Duodenal mucosa (tissue), 2 donors: ENCODE results near the gene NFYB.
"Not testable (repeated sequence)": the region's sequence is repeated elsewhere in the genome, so short reads cannot be mapped to it uniquely, and the experiment has no call there.

ENCODE experiments used
- H3K27ac ChIP-seq: one replicate; pipeline ENCODE4 v1.7.0; 2013; ENCODE audit warnings: low read depth, low read length
- H3K27me3 ChIP-seq, 2 donors: one replicate each; pipeline ENCODE4 v1.7.0; 2013; ENCODE audit warnings: low read length in 2 of 2, control low read depth in 1 of 2; ENCODE audit not compliant: insufficient read depth in 2 of 2, control insufficient read depth in 1 of 2
- H3K36me3 ChIP-seq, 2 donors: one replicate each; pipeline ENCODE4 v1.7.0; 2013; ENCODE audit warnings: low read length in 2 of 2, control low read depth in 1 of 2; ENCODE audit not compliant: insufficient read depth in 2 of 2, control insufficient read depth in 1 of 2
- H3K4me1 ChIP-seq, 2 donors: one replicate each; pipeline ENCODE4 v1.7.0; 2013; ENCODE audit warnings: low read length in 2 of 2, control low read depth in 1 of 2; ENCODE audit not compliant: insufficient read depth in 2 of 2, control insufficient read depth in 1 of 2
- H3K4me3 ChIP-seq, 2 donors: one replicate each; pipeline ENCODE4 v1.7.0; 2013; ENCODE audit warnings: low read length in 2 of 2, low read depth in 1 of 2
- H3K9ac ChIP-seq, 2 donors: one replicate each; pipeline ENCODE4 v1.7.0; 2013; ENCODE audit warnings: low read length in 2 of 2, low read depth in 1 of 2
- H3K9me3 ChIP-seq, 2 donors: one replicate each; pipeline ENCODE4 v1.7.0; 2013; ENCODE audit warnings: low read length in 2 of 2, control low read depth in 1 of 2; ENCODE audit not compliant: control insufficient read depth in 1 of 2

NFYB gene

DNA sequence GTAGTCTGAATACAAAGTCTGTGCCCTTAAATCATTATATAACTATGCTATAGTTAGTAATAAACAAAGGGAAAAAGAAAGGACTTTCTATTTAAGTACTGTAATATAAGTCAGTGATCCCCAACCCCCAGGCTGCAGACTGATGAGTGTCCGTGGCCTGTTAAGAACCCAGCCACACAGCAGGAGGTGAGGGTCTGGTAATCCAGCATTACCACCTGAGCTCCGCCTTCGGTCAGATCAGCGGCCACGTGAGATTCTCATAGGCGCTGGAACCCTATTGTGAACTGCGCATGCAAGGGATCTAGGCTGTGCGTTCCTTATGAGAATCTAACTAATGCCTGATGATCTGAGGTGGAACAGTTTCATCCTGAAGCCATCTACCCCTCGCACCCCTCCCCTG is 15.7 kb downstream of the NFYB start:
- Histone ChIP-seq H3K9ac (no peak overlapping the region), H3K9me3 (no peaks in the 10 kb centered on the region), H3K27ac (no peak overlapping the region), H3K4me3 (no peak overlapping the region), H3K4me1 (no peaks in the 10 kb centered on the region), H3K36me3 (peaks cover 20 to 38% of the 10 kb centered on the region in 2 donors), H3K27me3 (no peaks in the 10 kb centered on the region)

DNA sequence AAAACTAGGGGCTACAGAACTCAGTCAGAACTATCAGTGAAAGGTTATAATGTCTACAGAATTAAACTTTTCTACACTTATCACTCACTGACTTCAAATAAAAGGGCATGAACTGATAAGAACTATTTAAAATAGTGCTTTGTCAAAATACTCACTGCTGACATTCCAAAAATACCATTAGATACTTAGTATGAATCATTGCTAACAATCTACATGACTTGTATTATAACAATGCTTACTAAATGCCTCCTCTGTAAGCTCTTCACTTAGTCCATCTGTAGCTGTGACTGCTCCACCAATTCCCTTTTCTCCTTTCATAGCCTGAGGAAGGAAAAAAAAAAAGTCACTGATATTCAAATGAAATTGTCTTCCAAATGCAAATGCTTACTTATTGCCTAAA is 17.0 kb downstream of the NFYB start:
- Histone ChIP-seq H3K4me3 (no peak overlapping the region), H3K9ac (no peak overlapping the region), H3K27ac (no peak overlapping the region), H3K36me3 (peaks cover 20 to 35% of the 10 kb centered on the region in 2 donors), H3K4me1 (peaks cover 1 to 2% of the 10 kb centered on the region in 2 donors), H3K27me3 (no peaks in the 10 kb centered on the region), H3K9me3 (no peaks in the 10 kb centered on the region)

GRCh38 chr12:104115587-104115975 is 22.4 kb downstream of the NFYB start:
- H3K27me3 ChIP-seq = no peaks in the 10 kb centered on the region

DNA sequence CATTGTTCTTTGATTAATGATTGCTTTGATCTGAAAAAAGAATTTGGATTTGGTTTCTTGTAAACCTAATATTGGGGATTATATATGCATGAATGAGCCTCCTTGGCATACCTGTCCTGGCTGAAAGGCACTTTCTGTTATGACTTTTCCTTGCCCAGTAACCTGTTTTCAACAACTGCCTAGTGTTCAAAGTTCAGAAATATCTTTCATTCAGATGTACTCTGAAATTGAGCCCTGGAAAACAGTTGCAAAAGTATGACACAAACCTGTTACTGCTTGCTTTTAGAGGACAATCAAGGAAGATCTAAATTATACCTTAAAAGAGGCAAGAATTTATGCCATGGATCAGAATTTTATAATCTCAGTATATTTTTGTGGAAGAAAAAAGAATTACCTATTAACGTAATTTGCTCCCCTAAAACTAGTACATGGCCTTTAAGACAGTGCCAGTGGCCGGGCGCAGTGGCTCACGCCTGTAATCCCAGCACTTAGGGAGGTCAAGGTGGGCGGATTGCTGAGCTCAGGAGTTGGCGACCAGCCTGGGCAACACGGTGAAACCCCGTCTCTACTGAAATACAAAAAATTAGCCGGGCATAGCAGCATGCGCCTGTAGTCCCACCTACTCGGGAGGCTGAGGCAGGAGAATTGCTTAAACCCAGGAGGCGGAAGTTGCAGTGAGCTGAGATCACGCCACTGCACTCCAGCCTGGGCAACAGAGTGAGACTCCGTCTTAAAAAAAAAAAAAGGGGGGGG is 23.0 kb downstream of the NFYB start:
- H3K4me1 ChIP-seq = peaks cover 3 to 12% of the 10 kb centered on the region in 2 donors
- not testable (repeated sequence) for H3K27me3 ChIP-seq, H3K4me3 ChIP-seq, H3K36me3 ChIP-seq, H3K27ac ChIP-seq, H3K9me3 ChIP-seq, H3K9ac ChIP-seq

More at GRCh38 chr12:104115587-104115975, 22.4 kb downstream of the NFYB start:
- no peak overlapping the region for H3K27ac ChIP-seq
- peaks cover 3 to 11% of the 10 kb centered on the region in 2 donors for H3K4me1 ChIP-seq
- no peak overlapping the region for H3K4me3 ChIP-seq
- no peaks in the 10 kb centered on the region for H3K9me3 ChIP-seq
- H3K9ac ChIP-seq = peak overlapping the region in 1 of 2 donors; percentile 10
- peaks cover 7 to 8% of the 10 kb centered on the region in 2 donors for H3K36me3 ChIP-seq

DNA sequence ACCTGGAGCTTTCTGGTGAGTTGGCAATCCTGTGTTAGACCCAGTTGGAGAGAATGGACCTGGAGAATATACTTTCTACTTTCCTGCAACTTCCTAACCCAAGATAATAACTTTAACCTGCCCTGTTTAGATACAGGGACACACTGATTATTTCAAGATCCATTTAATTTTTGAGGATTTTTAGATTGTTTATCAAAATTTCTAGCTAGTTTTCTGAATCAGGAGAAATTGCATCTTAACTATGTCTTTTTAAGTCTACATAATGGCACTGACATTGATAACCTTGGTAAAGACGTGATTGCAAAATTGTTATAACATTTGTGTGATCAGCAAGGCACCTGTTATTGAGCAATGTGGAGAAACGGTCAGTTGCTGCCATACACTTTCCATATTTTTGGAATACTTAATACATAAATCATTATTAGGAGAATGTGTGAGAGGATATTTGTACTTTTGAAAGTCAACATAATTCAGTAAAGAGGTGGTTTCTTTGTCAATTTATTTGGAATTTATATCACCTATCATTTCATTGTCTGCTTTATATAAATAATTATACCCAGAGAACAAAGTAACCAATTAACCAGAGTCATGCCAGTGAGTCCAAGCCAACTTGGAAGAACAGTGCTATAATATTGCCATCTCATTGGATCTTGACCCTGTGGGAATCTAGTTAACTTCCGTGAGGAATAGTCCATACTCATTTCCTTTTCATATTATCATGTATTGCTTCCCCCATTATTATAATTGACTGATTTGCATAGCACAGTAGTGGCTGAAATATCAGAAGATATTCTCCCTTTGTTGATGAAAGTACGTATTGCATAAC is 28.4 kb downstream of the NFYB start:
- Histone ChIP-seq H3K9me3 (no peaks in the 10 kb centered on the region), H3K36me3 (peaks cover 0 to 7% of the 10 kb centered on the region in 2 donors), H3K9ac (no peak overlapping the region), H3K27ac (no peak overlapping the region), H3K4me3 (no peak overlapping the region), H3K4me1 (peaks cover 0 to 12% of the 10 kb centered on the region in 2 donors), H3K27me3 (no peaks in the 10 kb centered on the region)

DNA sequence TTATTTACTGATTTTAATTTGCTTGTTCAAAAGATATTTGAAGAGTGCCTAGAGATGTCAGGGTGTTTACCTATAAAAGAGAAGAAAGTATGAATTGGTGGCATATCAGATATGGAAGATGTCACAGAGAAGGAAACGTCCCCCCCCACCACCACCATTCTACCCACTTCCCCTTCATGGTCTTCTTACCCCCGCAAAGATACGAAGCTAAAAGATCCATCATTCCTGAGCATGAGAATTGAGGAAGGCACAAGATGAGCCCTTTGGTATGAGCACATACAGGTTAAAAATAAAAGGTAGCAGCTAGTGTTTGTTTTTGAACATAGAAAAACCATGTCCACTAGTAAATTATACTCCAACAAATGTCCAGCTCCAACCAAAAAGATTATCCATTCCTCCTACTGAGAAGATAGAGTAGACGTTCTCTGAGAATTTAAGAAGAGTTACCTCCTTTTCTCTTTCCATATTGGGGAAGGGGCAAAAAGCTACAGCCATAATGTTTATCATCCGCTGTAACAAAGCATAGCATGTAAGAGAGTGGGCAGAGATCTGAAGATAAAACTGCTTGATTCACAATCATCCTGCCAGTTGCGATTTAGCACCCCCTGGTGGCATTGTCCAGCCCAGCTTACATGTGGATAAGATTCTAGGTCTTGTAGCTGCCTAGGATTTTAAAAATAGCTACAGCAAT is 29.1 kb downstream of the NFYB start:
- Histone ChIP-seq H3K36me3 (peaks cover 0 to 7% of the 10 kb centered on the region in 2 donors), H3K4me1 (peaks cover 0 to 9% of the 10 kb centered on the region in 2 donors), H3K9me3 (no peaks in the 10 kb centered on the region), H3K27ac (no peak overlapping the region), H3K27me3 (no peaks in the 10 kb centered on the region), H3K4me3 (no peak overlapping the region), H3K9ac (no peak overlapping the region)

DNA sequence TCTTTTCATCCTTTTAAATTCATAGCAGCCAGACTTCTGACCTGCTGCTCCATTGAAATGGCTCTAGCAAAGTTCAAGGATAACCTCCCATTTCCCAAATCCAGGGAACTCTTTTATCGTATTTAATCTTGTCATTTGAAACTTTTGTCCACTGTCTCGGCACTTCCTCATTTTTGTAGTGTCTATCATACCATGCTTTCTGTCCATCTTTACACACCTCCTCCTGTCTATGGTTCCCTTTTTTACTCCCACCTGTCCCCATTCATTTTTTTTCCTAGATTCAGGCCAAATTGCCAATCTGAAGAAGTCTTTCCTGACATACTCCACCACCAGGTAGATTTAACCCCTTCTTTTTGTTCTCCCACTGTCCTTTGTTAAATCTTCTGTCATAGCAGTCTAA is 31.0 kb downstream of the NFYB start:
- no peak overlapping the region for H3K9ac ChIP-seq
- H3K4me3 ChIP-seq = no peak overlapping the region
- H3K36me3 ChIP-seq = peaks cover under 1 to 11% of the 10 kb centered on the region in 2 donors
- H3K4me1 ChIP-seq = peaks cover 0 to 9% of the 10 kb centered on the region in 2 donors
- no peak overlapping the region for H3K27ac ChIP-seq
- H3K9me3 ChIP-seq = no peaks in the 10 kb centered on the region
- no peaks in the 10 kb centered on the region for H3K27me3 ChIP-seq

DNA sequence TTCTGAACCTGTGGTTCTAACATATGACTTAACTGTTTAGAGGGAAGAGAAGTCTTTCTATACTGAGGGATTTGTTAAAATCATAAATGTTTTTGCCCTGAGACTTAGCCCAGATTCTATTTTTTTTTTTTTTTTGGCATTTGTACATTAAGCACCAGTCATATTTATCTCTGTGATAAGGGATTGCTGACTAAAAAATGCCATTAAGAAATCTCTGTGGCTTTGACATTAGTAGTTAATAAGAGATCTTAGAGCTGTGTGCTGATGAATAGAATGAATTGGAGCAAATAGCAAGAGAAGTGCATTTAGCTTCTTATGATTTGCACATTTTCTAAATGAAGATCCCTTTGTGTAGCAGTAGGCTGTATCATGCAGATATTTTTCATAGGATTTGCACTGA is 32.5 kb downstream of the NFYB start:
- Histone ChIP-seq H3K9ac (no peak overlapping the region), H3K4me3 (no peak overlapping the region), H3K4me1 (peaks cover 0 to 9% of the 10 kb centered on the region in 2 donors), H3K9me3 (no peaks in the 10 kb centered on the region), H3K27ac (no peak overlapping the region), H3K27me3 (no peaks in the 10 kb centered on the region), H3K36me3 (peaks cover 3 to 17% of the 10 kb centered on the region in 2 donors)

DNA sequence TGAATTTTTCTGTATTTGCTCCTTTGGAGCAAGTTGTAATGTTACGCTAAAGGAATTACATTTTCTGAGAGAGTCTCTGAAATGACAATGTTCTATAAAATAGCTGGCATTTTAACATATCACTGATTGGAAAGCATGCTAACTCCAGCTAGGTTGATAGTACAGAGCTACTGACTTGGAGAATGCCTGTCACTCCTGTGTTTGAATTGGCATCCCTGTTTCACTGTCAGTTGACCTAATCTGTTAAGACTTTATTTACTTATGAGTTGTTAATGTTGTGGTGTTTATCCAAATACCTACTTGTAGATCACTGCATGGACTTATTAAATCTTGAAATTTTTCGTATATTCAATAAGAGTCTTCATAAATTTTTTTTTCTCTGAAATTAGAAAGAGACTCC is 40.1 kb downstream of the NFYB start:
- Histone ChIP-seq H3K4me1 (peaks cover 0 to 5% of the 10 kb centered on the region in 2 donors), H3K36me3 (peaks cover 36 to 51% of the 10 kb centered on the region in 2 donors), H3K4me3 (no peak overlapping the region), H3K9me3 (no peaks in the 10 kb centered on the region), H3K9ac (no peak overlapping the region), H3K27ac (no peak overlapping the region), H3K27me3 (no peaks in the 10 kb centered on the region)

DNA sequence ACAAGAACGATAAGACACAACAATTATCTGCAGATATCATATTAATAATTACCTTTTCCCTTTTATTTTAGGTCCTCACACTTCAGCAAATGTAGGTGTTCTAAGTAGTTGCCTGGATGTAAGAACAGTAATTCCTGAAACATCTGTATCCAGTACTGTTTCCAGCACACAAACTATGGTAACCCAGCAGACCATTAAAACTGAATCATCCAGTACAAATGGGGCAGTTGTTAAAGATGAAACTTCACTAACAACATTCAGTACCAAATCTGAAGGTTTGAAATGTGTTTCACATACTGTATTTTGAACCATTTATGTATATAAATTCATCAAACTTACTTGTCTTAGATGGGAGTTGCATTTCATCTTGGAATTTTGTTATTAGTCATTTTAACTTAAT is 42.7 kb downstream of the NFYB start:
- Histone ChIP-seq H3K4me3 (no peak overlapping the region), H3K27ac (no peak overlapping the region), H3K9me3 (no peaks in the 10 kb centered on the region), H3K4me1 (peaks cover 0 to 5% of the 10 kb centered on the region in 2 donors), H3K9ac (no peak overlapping the region), H3K27me3 (no peaks in the 10 kb centered on the region), H3K36me3 (peaks cover 41 to 49% of the 10 kb centered on the region in 2 donors)
